ENCODE data around the gene RFX2.

The RFX2 gene

DNA sequence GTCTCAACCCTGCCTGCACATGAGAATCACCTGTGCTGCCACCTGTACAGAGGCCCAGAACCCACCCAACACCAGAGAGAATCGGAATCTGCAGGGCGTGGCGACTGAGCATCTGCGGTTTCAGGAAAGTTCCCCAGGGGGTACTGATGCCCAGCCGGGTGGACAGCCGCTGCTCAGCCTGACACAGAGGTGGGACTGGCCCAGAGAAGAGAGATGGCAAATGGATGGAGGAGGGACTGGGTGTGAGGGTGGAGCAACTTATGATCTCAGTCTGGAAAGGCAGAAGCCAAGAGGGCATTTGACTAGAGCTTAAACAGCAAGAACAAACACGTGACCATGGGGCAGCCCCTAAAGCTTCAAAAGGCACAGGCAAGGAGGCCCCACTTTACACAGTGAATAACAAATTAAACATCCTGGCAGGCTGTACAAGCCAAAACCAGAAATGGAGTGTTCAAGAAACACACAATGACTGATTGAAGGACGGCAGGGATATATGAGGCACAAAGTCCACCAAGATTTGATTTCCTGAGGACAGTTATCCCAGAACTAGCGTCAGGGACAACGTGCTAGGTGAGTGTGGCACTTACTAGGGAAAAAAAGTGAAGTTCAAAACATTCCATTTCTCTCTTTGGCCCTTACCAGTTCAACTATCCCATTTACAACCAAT is 135.4 kb downstream of the RFX2 start:
- H3K4me3 ChIP-seq (replicated peaks; ENCODE audit: low read depth, low read length) = no peak overlapping the region; the same call in 1 of the 2 replicates
- DNase-seq (ENCODE audit: extremely low read depth, insufficient read length) = no peak
- no peaks in the 10 kb centered on the region for H3K27me3 ChIP-seq (replicated peaks; ENCODE audit: control insufficient read depth, insufficient read depth, low read length)
- H3K36me3 ChIP-seq (ENCODE audit: control insufficient read depth, insufficient read depth, low read length) = peaks cover 7% of the 10 kb centered on the region
- TF ChIP-seq, protein P1, sequence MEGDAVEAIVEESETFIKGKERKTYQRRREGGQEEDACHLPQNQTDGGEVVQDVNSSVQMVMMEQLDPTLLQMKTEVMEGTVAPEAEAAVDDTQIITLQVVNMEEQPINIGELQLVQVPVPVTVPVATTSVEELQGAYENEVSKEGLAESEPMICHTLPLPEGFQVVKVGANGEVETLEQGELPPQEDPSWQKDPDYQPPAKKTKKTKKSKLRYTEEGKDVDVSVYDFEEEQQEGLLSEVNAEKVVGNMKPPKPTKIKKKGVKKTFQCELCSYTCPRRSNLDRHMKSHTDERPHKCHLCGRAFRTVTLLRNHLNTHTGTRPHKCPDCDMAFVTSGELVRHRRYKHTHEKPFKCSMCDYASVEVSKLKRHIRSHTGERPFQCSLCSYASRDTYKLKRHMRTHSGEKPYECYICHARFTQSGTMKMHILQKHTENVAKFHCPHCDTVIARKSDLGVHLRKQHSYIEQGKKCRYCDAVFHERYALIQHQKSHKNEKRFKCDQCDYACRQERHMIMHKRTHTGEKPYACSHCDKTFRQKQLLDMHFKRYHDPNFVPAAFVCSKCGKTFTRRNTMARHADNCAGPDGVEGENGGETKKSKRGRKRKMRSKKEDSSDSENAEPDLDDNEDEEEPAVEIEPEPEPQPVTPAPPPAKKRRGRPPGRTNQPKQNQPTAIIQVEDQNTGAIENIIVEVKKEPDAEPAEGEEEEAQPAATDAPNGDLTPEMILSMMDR (IDR thresholded peaks at IDR 0.05; ENCODE audit: insufficient read depth, low read length, poor library complexity, severe bottlenecking) = no peak

DNA sequence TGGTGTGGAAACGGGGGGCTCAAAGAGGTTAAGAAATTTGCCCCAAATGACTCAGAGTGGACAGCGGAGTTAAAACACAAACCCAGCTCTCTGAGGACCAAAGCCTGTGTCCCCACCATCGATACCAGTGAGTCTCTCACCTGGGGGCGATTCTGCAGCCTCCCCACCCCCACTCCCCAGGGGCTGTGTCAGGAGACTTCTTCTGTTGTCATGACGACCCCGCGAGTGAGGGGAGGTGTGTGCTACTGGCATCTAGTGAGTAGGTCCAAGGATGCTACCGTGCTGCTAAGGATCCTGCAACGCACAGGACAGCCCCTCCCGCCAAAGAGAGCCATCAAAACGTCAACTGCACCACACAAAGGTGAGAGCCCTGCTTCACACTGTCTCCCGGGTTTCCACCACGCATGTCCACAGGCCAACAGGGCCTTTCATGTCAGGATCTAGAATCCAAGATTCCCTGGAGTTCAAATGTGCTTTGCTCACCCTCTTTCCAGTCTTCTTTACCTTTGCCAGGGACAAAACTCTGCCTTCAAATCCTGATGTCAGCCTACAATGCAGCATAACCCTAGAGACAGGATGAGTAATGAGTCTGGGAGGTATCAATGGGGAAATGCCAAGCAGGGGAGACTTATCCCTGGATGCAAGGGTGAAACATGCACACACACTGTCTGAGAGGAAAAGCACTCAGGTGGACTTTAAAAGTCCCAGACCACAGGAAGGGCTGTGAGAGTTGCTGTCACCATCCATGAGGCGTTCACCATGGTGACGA is 136.2 kb downstream of the RFX2 start:
- Histone ChIP-seq H3K4me3 (replicated peaks; ENCODE audit: low read depth, low read length) (no peak overlapping the region), H3K27me3 (replicated peaks; ENCODE audit: control insufficient read depth, insufficient read depth, low read length) (no peaks in the 10 kb centered on the region), H3K36me3 (ENCODE audit: control insufficient read depth, insufficient read depth, low read length) (peaks cover 7% of the 10 kb centered on the region)
- no peak for DNase-seq (ENCODE audit: extremely low read depth, insufficient read length)
- TF ChIP-seq, protein P1 (IDR thresholded peaks at IDR 0.05; ENCODE audit: insufficient read depth, low read length, poor library complexity, severe bottlenecking) = no peak

DNA sequence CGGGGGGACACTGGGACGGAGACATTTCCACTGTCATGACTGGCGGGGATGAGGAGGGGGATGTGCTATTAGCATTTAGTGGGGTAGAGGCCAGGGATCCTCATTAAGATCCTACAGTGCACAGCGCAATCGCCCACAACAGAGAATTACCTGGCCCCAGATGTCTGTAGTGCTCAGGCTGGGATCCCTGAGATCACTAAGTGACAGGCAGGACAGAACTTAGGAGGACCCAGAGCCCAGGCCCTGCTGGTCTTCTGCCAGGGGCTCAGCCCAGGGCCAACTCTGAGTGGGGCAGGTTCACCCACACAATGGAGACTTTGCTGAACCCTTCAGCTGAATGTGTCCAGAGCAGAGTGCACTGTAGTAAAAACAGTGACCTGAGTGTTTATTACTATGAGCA is 136.9 kb downstream of the RFX2 start:
- H3K4me3 ChIP-seq (replicated peaks; ENCODE audit: low read depth, low read length) = no peak overlapping the region
- DNase-seq (ENCODE audit: extremely low read depth, insufficient read length) = no peak
- H3K36me3 ChIP-seq (ENCODE audit: control insufficient read depth, insufficient read depth, low read length) = peaks cover 7% of the 10 kb centered on the region
- TF ChIP-seq, protein P1 (IDR thresholded peaks at IDR 0.05; ENCODE audit: insufficient read depth, low read length, poor library complexity, severe bottlenecking) = no peak
- no peaks in the 10 kb centered on the region for H3K27me3 ChIP-seq (replicated peaks; ENCODE audit: control insufficient read depth, insufficient read depth, low read length)

DNA sequence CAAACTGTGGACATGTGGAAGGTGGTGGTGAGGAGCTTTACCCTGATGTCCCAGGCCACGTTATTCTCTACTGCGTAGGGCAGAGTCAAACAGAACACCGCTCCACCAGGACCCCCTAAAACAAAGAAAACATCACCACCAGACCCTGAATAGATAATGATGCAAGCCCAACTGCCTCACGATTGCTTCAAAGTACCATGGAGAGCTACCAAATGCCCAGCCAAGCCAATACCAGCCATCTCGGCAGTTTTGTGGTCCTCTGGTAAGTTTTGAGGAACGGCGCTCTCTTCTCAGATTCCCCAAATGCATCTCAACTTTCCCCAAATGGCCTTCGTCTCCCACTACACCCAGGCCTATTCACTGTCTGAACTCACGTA is 138.0 kb downstream of the RFX2 start:
- no peak for DNase-seq (ENCODE audit: extremely low read depth, insufficient read length)
- peaks cover 7% of the 10 kb centered on the region for H3K36me3 ChIP-seq (ENCODE audit: control insufficient read depth, insufficient read depth, low read length)
- TF ChIP-seq, protein P1 (IDR thresholded peaks at IDR 0.05; ENCODE audit: insufficient read depth, low read length, poor library complexity, severe bottlenecking) = no peak

DNA sequence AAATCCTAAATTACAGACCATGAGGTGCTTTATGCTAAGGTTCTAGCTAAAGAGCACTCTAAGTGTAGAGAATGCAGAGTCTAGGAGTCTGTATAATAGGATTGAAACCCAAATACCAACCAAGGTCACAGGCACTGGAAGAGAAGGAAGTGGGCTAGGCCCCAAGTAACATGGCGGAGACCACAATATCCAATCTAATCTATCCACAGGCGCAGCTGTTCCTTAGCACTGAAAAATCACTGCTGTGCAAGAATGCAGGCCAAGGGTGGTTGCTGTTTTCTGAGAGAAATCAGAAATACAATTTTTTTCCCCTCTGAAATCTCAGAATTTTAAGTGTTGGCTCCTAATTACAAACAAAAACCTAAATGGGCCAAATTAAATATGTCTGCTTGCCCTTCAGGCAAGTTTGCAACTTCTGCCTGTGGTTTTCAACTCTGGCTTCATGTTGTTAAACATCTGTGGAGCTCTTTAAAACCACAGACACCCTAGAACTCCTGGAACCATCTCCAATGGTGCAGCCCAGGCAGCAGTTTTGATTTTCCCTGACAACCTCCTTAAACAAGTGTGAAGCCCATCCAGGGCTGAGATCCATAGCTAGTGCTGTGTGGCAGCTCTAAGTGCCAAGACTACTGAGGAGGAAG is 138.5 kb downstream of the RFX2 start:
- DNase-seq (ENCODE audit: extremely low read depth, insufficient read length) = no peak
- Histone ChIP-seq H3K4me3 (replicated peaks; ENCODE audit: low read depth, low read length) (no peak overlapping the region), H3K36me3 (ENCODE audit: control insufficient read depth, insufficient read depth, low read length) (peaks cover 8% of the 10 kb centered on the region), H3K27me3 (replicated peaks; ENCODE audit: control insufficient read depth, insufficient read depth, low read length) (no peaks in the 10 kb centered on the region)
- TF ChIP-seq, protein P1 (IDR thresholded peaks at IDR 0.05; ENCODE audit: insufficient read depth, low read length, poor library complexity, severe bottlenecking) = no peak

More for the DNA sequence above, 138.0 kb downstream of the RFX2 start:
- Histone ChIP-seq H3K4me3 (replicated peaks; ENCODE audit: low read depth, low read length) (no peak overlapping the region), H3K27me3 (replicated peaks; ENCODE audit: control insufficient read depth, insufficient read depth, low read length) (no peaks in the 10 kb centered on the region)
